SU-DHL-6 (cell line): Measurements from ENCODE around the gene CFHR5.

Experiments used
- H2AFZ ChIP-seq: fragments of 200-600 bp; sonication (generic); 2 replicates; pipeline ENCODE4 v1.6.1; 2014; ENCODE audit warnings: low read depth, mild to moderate bottlenecking, moderate library complexity, mixed read lengths, antibody characterized with exemption, low read length; ENCODE audit not compliant: severe bottlenecking
- H3F3A ChIP-seq: fragments of 200-600 bp; shearing (Covaris generic); 2 replicates; pipeline ENCODE4 v1.6.0; 2016; ENCODE audit warnings: antibody characterized with exemption, mild to moderate bottlenecking; ENCODE audit not compliant: insufficient read depth
- H3K27ac ChIP-seq: fragments of 200-600 bp; sonication (generic); 2 replicates; pipeline ENCODE4 v1.5.1; 2016; ENCODE audit warnings: low read depth, mild to moderate bottlenecking, low read length, moderate library complexity, mixed read lengths
- H3K27me3 ChIP-seq: fragments of 200-600 bp; sonication (generic), shearing (Covaris generic); 2 replicates; pipeline ENCODE4 v1.6.0; 2014; ENCODE audit warnings: mild to moderate bottlenecking, low read length
- H3K36me3 ChIP-seq: fragments of 200-600 bp; sonication (generic); 2 replicates; pipeline ENCODE4 v1.6.1; 2014; ENCODE audit warnings: mild to moderate bottlenecking, low read length, mixed read lengths
- H3K4me2 ChIP-seq: fragments of 300-600, 200-600 bp; shearing (Covaris generic), sonication (generic); 2 replicates; pipeline ENCODE4 v1.6.0; 2014; ENCODE audit warnings: low read length, low read depth, mild to moderate bottlenecking; ENCODE audit not compliant: poor library complexity, severe bottlenecking
- H3K4me3 ChIP-seq: fragments of 200-600 bp; sonication (generic); 2 replicates; pipeline ENCODE4 v1.5.1; 2014; ENCODE audit warnings: antibody characterized with exemption, low read length, mild to moderate bottlenecking, mixed read lengths; ENCODE audit not compliant: insufficient read depth, poor library complexity, severe bottlenecking
- H3K79me2 ChIP-seq: fragments of 200-600 bp; sonication (generic); 2 replicates; pipeline ENCODE4 v1.6.1; 2014; ENCODE audit warnings: mild to moderate bottlenecking, low read length, moderate library complexity; ENCODE audit not compliant: insufficient read depth
- H3K9ac ChIP-seq: fragments of 200-600 bp; sonication (generic); 2 replicates; pipeline ENCODE4 v1.7.0; 2014; ENCODE audit warnings: mild to moderate bottlenecking, low read length
- H3K9me2 ChIP-seq: fragments of 200-600 bp; sonication (generic); replicated peaks from 2 replicates; pipeline ENCODE4 v1.6.1; 2014; ENCODE audit warnings: low read length; ENCODE audit not compliant: insufficient read depth
- H3K9me3 ChIP-seq: fragments of 200-600 bp; sonication (generic); 2 replicates; pipeline ENCODE4 v1.6.1; 2014; ENCODE audit warnings: low read length, mixed read lengths; ENCODE audit not compliant: insufficient read depth
- H4K20me1 ChIP-seq: fragments of 200-600 bp; sonication (generic); 2 replicates; pipeline ENCODE4 v1.6.1; 2014; ENCODE audit warnings: low read depth, mild to moderate bottlenecking, antibody characterized with exemption, low read length, moderate library complexity, mixed read lengths
- EZH2phosphoT487 ChIP-seq: fragments of 200-600 bp; sonication (generic), shearing (Covaris generic); conservative IDR thresholded peaks from 2 replicates; pipeline ENCODE4 v1.6.1; 2018; ENCODE audit warnings: mild to moderate bottlenecking, antibody characterized with exemption, low read length, moderate library complexity, mixed read lengths
- TF ChIP-seq, protein P1 (sequence below): fragments of 200-600 bp; sonication (generic); IDR thresholded peaks from one replicate; pipeline ENCODE4 v1.5.1; 2017; ENCODE audit warnings: antibody characterized with exemption, mild to moderate bottlenecking, low read length, moderate library complexity; ENCODE audit not compliant: insufficient read depth, poor library complexity, severe bottlenecking

Gene CFHR5

DNA sequence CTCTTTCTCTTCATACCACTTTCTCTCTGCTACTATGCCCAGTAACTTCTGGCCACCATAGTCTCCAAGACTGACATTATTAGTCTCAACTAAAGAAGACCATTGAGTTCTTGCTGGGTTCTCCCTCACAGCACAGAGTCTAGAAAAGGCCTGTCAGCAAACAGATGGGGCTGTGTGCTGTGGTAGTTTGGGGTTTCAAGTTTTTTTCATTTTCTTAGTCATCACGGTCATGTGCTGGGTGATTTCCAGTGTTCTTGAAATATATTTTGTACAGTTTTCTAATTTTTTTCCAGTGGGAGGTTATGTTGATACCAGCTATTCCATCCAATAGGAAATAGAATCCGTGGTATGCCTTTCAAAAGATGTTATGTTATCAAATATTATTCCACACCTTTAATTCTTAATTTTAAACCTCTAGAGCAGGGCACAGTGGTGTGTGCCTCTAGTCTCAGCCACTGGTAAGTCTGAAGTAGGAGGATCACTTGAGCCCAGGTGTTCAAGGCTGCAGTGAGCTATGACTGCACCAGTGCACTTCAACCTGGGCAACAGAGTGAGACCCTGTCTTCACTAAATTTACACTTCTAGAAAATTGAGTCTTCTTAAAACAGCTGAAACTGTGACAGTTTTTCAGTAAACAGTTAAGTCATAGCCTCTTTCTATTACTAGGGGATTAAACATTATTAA, 25.5 kb upstream of the CFHR5 start:
- H3K9me2 ChIP-seq = no peaks in the 10 kb centered on the region
- H3K4me3 ChIP-seq = no peak overlapping the region
- no peaks in the 10 kb centered on the region for H3K79me2 ChIP-seq
- H3K27ac ChIP-seq = no peak overlapping the region
- H2AFZ ChIP-seq = peak overlapping the region; percentile 64
- H3K9ac ChIP-seq = no peak overlapping the region
- no peaks in the 10 kb centered on the region for H3K27me3 ChIP-seq
- TF ChIP-seq EZH2phosphoT487 = no peak
- TF ChIP-seq, protein P1, sequence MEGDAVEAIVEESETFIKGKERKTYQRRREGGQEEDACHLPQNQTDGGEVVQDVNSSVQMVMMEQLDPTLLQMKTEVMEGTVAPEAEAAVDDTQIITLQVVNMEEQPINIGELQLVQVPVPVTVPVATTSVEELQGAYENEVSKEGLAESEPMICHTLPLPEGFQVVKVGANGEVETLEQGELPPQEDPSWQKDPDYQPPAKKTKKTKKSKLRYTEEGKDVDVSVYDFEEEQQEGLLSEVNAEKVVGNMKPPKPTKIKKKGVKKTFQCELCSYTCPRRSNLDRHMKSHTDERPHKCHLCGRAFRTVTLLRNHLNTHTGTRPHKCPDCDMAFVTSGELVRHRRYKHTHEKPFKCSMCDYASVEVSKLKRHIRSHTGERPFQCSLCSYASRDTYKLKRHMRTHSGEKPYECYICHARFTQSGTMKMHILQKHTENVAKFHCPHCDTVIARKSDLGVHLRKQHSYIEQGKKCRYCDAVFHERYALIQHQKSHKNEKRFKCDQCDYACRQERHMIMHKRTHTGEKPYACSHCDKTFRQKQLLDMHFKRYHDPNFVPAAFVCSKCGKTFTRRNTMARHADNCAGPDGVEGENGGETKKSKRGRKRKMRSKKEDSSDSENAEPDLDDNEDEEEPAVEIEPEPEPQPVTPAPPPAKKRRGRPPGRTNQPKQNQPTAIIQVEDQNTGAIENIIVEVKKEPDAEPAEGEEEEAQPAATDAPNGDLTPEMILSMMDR = no peak
- no peaks in the 10 kb centered on the region for H3K9me3 ChIP-seq
- H3F3A ChIP-seq = no peaks in the 10 kb centered on the region
- no peak overlapping the region for H3K4me2 ChIP-seq
- H4K20me1 ChIP-seq = no peaks in the 10 kb centered on the region
- H3K36me3 ChIP-seq = no peaks in the 10 kb centered on the region

DNA sequence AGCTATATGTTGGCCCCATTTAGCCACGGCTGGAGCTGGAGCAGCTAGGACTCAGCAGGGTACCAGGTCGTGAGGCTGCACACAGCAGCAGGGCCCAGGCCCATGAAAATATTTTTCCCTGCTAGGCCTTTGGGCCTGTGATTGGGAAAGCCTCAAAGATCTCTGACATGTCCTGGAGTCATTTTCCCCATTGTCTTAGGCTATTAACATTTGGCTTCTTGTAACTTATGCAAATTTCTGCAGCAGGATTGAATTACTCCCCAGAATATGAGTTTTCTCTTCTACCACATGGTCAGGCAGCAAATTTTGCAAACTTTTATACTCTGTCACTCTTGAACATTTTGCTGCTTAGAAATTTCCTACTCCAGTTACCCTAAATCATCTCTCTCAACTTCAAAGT, 22.6 kb upstream of the CFHR5 start:
- TF ChIP-seq, protein P1 = no peak
- no peak for TF ChIP-seq EZH2phosphoT487
- Histone ChIP-seq H2AFZ (no peak overlapping the region), H3K9me3 (no peaks in the 10 kb centered on the region), H3K79me2 (no peaks in the 10 kb centered on the region), H3K4me2 (no peak overlapping the region), H3K4me3 (no peak overlapping the region), H4K20me1 (no peaks in the 10 kb centered on the region), H3F3A (no peaks in the 10 kb centered on the region), H3K27ac (no peak overlapping the region), H3K9me2 (no peaks in the 10 kb centered on the region), H3K36me3 (no peaks in the 10 kb centered on the region), H3K9ac (no peak overlapping the region), H3K27me3 (no peaks in the 10 kb centered on the region)

DNA sequence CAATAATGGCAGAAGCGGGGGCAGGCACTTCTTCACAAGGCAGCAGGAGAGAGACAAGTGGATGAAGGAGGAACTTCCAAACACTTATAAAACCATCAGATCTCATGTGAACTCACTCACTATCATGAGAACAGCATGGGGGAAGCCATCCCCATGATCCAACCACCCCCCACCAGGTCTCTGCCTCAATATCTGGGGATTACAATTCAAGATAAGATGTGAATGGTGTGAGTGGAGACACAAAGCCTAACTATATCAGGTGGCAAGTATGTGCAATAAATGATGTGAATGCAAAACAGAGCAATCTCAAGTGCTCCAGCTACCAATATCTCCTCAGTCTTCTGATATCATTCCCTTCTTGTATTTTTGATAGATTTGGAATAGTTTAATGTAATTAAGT, 21.4 kb upstream of the CFHR5 start:
- Histone ChIP-seq H2AFZ (no peak overlapping the region), H3K4me2 (no peak overlapping the region), H3K4me3 (no peak overlapping the region), H3K79me2 (no peaks in the 10 kb centered on the region), H3K9ac (no peak overlapping the region), H3K27ac (no peak overlapping the region), H4K20me1 (no peaks in the 10 kb centered on the region), H3K27me3 (no peaks in the 10 kb centered on the region), H3F3A (no peaks in the 10 kb centered on the region), H3K9me3 (no peaks in the 10 kb centered on the region), H3K36me3 (no peaks in the 10 kb centered on the region), H3K9me2 (no peaks in the 10 kb centered on the region)
- TF ChIP-seq, protein P1 = no peak
- TF ChIP-seq EZH2phosphoT487 = no peak
